Activated CD4-positive, CD25-positive, alpha-beta regulatory T cell treated with anti-CD3 and anti-CD28 coated beads, Interleukin-2, amount 50 U/mL, for 72 hours (primary cell): Measurements from ENCODE around the gene PPM1M.
"Not testable (repeated sequence)": the region's sequence is repeated elsewhere in the genome, so short reads cannot be mapped to it uniquely, and the experiment has no call there.

Experiments
- DNase-seq: peaks from one replicate; pipeline ENCODE4 v3.0.0; 2021

PPM1M gene

GRCh38 chr3:52248165-52248541 is 2.6 kb downstream of the PPM1M start:
- peak; percentile 27 for DNase-seq

DNA sequence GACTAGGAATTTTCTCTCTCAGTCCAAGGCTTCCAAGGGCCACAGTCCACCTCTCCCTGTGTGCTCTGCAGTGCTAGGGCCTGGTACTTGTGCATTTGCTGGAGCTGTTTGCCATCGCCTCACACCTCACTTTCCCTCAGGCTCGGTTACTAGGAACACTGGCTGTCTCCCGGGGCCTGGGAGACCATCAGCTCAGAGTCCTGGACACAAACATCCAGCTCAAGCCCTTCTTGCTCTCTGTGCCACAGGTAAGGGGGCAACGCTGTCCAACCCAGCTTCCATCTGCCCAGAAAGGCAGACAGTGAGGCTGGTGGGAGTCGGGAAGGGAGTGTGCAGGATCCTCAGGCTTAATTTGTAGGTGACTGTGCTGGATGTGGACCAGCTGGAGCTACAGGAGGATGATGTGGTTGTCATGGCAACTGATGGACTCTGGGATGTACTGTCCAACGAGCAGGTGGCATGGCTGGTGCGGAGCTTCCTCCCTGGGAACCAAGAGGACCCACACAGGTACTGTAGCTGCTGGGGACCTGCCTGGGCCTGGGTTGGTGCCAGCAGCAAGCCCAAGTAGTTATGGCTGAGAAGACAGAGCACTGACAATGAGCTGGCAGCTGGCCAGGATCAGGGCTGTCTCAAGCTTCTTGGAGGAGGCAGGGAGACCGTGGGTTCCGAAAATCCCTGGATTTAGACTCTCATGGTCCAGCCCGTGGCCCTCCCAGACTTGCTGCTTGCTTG is 3.4 kb downstream of the PPM1M start:
- DNase-seq: peak; percentile 29

GRCh38 chr3:52249683-52250082 is 4.1 kb downstream of the PPM1M start:
- peak; percentile 21 for DNase-seq

DNA sequence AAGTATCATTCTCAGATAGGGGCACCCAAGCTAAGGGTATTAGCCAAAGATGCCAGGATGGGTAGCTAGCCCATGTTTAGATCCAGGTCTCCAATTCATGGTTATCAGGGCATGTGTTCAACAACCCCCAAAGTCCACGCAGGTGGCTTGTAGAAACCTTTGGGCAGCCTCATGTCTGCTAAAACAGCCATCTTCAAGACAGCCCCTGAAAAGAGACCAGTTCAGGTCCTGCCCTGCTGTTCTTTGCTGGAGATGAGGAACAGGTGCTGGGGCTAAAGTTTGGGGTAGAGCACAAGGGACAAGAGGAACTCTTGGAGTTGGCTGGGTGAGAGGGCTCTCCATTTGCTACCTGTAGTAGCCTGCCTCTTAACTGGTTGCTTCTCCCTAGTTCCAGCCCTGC is 4.6 kb downstream of the PPM1M start:
- no peak for DNase-seq

DNA sequence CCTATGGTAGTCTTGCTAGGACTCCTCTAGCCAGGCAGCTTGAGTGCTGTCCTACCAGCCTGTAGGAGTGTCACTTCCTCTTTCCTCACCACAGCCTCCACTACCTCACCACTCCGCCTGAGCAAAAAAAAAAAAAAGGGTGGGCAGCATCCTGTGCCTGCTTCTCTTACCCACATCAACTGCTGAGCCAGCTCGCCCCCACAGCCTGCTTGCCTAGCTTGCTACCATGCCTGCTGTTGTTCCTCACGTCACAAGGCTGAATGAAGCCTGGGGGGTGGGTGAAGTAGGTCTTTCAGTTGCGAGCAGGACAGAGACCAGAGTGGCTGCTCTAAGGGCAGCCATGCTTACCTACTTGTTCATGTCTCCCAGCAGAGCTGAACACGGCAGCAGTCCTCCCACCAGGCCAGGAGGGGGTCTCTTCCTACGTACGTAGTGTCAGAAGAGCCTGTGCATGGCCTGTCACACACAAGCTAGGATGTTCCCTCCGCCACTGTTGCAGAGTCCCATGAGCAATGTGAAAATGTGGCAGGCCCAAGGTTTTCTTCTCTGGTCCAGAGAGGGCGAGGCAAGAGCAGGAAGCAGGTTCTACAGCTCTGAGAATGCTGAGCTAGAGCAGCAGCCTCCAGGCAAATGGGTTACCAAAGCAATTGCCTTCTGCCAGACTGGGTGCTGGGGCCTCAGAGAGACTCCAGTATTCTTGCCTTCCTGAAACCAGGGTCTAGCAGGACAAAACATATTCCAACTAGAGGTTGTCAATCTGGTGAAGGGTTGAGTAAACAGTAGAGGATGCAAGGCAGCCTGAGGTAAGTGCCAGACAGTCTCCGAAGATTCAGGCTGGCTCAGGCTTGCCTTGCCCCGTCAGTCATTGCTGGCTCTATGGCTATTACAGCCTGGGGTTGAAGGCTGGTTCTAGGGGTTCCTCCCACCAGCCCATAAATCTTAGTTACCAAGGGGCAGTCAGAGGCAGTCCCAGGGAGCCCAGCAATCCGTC is 8.1 kb downstream of the PPM1M start:
- peak; percentile 60 for DNase-seq

GRCh38 chr3:52254608-52255007 is 9.0 kb downstream of the PPM1M start:
- peak; percentile 24 for DNase-seq

DNA sequence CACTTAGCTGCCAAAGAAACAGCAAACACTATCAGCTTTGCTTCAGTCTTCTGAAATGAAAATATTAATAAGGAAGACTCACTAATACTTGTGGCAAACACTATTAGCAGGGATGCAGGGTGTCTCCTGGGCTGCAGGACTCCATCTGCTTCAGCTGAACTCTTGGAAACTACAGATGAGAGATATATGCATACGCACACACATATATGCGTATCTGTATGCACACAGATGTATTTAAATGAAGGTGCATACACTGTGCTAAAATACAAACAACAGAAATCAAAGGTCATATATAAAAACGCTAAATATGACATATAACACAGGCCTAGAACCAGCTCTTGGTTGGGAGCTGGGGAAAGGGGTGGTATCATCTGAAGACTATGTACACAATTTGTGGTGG is 10.6 kb downstream of the PPM1M start:
- no peak for DNase-seq

GRCh38 chr3:52256622-52257021 is 11.1 kb downstream of the PPM1M start:
- DNase-seq: peak; percentile 26

DNA sequence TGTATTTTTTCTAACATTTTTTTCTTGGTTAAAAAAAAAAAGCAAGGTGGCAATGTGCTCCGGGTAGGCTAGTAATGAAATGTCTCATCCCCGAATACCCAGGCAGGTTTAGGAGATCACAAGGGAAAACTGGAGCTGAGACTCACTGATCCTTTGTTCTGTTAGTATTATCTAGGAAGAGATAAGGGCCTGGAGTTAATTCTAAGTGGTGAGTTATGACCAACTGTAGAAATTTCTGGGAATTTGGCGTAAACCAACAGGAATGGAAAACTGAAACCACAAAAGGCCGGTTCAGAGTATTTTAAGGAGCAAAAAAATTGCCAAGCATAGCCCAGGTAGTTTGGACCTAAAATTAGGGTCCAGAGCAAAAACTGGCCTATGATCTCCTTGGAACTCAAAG is 12.4 kb downstream of the PPM1M start:
- DNase-seq: no peak

GRCh38 chr3:52259035-52259434 is 13.5 kb downstream of the PPM1M start:
- no peak for DNase-seq

GRCh38 chr3:52259448-52259847 is 13.9 kb downstream of the PPM1M start:
- no peak for DNase-seq

- no peak for DNase-seq
These were observed 16.9 kb downstream of the PPM1M start for GRCh38 chr3:52262447-52262846.

DNA sequence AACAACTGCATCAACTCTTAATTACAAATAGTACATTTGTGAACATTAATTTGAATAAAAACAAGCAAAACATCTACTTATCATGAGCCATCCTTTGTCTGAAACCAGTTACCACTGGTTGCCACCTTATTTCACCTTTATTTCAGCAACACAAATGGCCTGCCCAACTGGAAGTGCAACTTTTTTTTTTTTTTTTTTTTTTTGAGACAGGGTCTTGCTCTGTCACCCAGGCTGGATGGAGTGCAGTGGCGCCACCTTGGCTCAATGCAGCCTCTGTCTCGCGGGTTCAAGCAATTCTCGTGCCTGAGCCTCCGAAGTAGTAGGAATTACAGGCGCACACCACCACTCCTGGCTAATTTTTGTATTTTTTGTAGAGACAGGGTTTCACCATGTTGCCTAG is 19.8 kb downstream of the PPM1M start:
- no peak for DNase-seq

GRCh38 chr3:52268036-52268435 is 22.5 kb downstream of the PPM1M start:
- no peak for DNase-seq

GRCh38 chr3:52269776-52270175 is 24.2 kb downstream of the PPM1M start:
- DNase-seq: no peak

GRCh38 chr3:52270252-52270754 is 24.7 kb downstream of the PPM1M start:
- no peak for DNase-seq

- not testable (repeated sequence) for DNase-seq
These were observed 26.6 kb downstream of the PPM1M start for GRCh38 chr3:52272172-52272571.

DNA sequence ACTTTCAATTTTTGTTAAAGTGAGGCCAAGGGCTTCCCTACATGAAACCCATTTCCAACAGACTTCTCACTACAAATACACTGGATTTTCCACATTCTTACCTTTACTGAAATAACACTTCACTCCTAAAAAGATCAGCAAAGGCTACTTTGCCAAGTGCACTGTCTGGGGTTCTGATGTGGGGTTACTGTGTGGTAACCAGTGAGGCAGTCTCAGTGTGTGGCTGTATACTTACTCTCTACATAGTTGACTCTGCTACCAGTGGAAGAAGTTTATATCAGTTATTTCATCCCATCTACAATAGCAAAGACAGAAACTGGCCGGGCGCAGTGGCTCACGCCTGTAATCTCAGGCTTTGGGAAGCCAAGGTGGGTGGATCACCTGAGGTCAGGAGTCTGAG is 27.3 kb downstream of the PPM1M start:
- DNase-seq: no peak

DNA sequence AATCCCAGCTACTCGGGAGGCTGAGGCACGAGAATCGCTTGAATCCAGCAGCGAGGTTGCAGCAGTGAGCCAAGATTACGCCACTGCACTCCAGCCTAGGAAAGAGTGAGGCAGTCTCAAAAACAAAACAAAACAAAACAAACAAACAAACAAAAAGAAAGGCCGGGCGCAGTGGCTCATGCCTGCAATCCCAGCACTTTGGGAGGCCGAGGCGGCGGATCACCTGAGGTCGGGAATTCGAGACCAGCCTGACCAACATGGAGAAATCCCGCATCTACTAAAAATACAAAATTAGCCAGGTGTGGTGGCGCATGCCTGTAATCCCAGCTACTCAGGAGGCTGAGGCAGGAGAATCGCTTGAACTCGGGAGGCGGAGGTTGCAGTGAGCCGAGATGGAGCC is 29.2 kb downstream of the PPM1M start:
- not testable (repeated sequence) for DNase-seq

DNA sequence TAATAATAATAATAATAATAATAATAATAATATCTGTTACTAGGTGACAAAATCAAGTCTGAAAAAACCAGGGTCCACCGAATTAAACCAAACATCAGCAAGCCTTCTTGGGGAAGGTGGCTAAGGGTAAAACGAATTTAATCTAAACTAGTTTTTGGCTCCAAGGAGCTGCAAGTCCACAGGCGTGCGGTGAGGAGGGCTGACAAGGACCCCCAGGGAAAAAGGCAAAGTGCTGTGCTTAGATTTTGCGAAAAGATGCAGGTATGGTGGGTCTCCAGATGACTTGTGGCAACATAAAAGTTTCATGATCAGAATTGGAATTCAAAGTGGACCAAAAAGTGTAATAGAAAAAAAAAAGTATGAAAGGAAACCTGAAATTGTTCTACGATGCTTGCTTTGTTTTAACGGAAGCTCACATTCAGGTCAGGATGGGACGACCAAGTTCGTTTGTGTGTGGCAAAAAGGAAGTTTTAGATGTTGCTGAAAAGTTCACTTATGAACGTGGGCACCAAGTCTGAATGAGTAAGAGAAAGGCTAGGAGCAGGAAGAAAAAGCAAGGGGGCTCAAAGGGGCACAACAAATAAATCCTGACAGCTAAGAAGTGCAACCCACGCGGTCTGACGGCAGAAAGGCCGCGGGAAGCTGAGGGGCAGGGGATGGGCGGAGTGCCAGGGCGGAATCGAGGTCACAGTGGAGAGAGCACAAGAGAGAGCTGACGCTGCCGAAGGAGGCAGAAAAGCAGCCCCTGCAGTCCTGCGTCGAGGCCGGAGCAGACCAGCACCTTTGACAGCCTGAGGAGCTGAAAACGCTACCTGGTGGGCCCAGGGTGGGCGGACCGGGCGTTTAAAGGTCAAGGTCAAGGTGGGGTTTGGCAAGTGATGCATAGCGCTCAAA is 31.8 kb downstream of the PPM1M start:
- DNase-seq: peak; percentile 75

DNA sequence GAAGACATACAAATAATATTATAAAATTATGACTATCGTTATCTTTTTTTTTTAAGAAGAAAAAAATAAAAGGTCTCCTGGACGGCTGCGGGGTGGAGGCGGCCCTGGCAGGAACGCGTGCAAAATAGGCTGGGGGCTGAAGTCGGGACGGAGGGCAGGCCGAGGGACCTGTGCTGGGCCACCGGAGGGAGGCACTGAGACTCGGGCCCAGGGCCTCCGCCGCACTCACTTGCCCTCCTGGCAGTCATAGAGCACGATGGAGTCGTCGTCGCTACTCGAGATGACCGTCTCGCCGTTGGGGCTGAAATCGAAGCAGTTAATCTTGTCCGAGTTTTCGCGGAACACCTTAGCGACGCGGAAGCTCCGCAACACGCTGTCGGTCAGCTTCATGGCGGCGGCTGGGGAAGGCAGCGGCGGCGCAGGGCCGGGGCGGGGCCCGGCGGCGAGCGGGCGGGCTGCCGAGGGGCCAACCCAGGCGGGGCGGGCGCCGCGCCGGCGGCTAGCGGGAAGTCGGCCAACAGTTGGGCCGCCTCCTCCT is 32.5 kb downstream of the PPM1M start:
- DNase-seq: no peak

- DNase-seq: peak; percentile 99
These were observed 33.0 kb downstream of the PPM1M start, which contains the start of gene WDR82 for GRCh38 chr3:52278510-52279069. WDR82 (minus strand) TSS chr3:52278649; CDS start chr3:52278361, 288 bp downstream.
